Ovary (tissue), 10 donors: Measurements from ENCODE around the gene EPHA5. TPM values are rescaled to one million over a fixed set of nuclear protein-coding genes. Genes with fewer than 3 reads are reported as not detected.

Source experiments
- DNase-seq, 5 donors: peaks; one replicate each; pipeline ENCODE4 v3.0.0-alpha.2; 2019 to 2020
- H3K27ac ChIP-seq, 2 donors: fragments of 200-600 bp; one replicate each; pipeline versions ENCODE4 v1.5.1 to v1.8.0; 2019 to 2022
- H3K27me3 ChIP-seq: fragments of 200-600 bp; one replicate; pipeline ENCODE4 v1.8.0; 2022
- H3K36me3 ChIP-seq: fragments of 200-600 bp; sonication (generic); one replicate; pipeline ENCODE4 v1.5.1; 2019
- H3K4me1 ChIP-seq: one replicate; pipeline ENCODE4 v1.8.1; 2013; ENCODE audit warnings: mild to moderate bottlenecking, moderate library complexity; ENCODE audit not compliant: insufficient read depth
- H3K4me3 ChIP-seq: fragments of 200-600 bp; sonication (generic); one replicate; pipeline ENCODE4 v1.5.1; 2017
- H3K9me3 ChIP-seq, 2 donors: fragments of 200-600 bp in 1 of 2; sonication (generic) in 1 of 2; one replicate each; pipeline versions ENCODE4 v1.5.1 to v1.8.1; 2013 to 2019; ENCODE audit warnings: mild to moderate bottlenecking in 1 of 2, moderate library complexity in 1 of 2
- EP300 ChIP-seq: sonication (generic); formaldehyde crosslinking; IDR thresholded peaks from one replicate; pipeline ENCODE4 v1.6.1; 2017; ENCODE audit warnings: antibody characterized with exemption
- POLR2A ChIP-seq: fragments of 450-650 bp; IDR thresholded peaks from one replicate; pipeline ENCODE4 v1.6.1; 2017; ENCODE audit warnings: antibody characterized with exemption, mild to moderate bottlenecking, moderate library complexity
- WGBS, 3 donors: extraction: QIAGEN DNeasy Blood & Tissue Kit in 1 of 3; methylation state at CpG; one replicate each; pipeline versions ENCODE4 v1.1.5 to v1.1.7; 2013 to 2017; 5-methylcytosine and 5-hydroxymethylcytosine counted together
- intact Hi-C, 4 donors: fragments of 100-400 bp; cut with DNase I; formaldehyde crosslinking; loops; one replicate each; pipeline versions ENCODE4 v1.11.0 to v1.15.1; 2022 to 2023
- long read RNA-seq, 3 donors: library from polyadenylated mRNA in 2 of 3; unstranded in 2 of 3; transcript quantifications; one replicate each; pipeline ENCODE4 v2.0.0 and lab custom pipeline, GENCODE V29; 2021 to 2026
- polyA plus RNA-seq, 2 donors: library from polyadenylated mRNA; stranded (reverse); fragments of 200-250 nt in 1 of 2; fragments of 350-450 nt in 1 of 2; fragmentation: Illumina TruSeq in 1 of 2; extraction: RNeasy Lipid Tissue Mini Kit (QIAGEN cat#74804) in 1 of 2; gene quantifications; one replicate each; pipeline ENCODE4 v1.2.3, GENCODE V29; 2013 to 2014
- total RNA-seq, 7 donors: library from RNA; depleted of rRNA in 2 of 7; stranded (reverse); fragments of >200 nt in 2 of 7; fragmentation: NEBNext Ultra II Directional in 3 of 7; extraction: Animal tissue kit (Norgen Biotek cat#: 25700) in 3 of 7; gene quantifications; one replicate each; pipeline versions ENCODE4 v1.1.0 to v1.2.4, GENCODE V29; 2016 to 2023
- TF ChIP-seq, protein P1 (sequence below), 3 donors: fragments of 450-650 bp in 2 of 3; fragments of 200-600 bp in 1 of 3; IDR thresholded peaks; one replicate each; pipeline versions ENCODE4 v1.5.1 to v1.8.0; 2016 to 2022; ENCODE audit warnings: antibody characterized with exemption in 3 of 3, mild to moderate bottlenecking in 1 of 3
- donor health status: DM: no; HTN: no; CAD: no; lungs with moderate emphysema.
- donor health status: DM: no; HTN: no; CAD: no.
- donor health status: Bipolar disorder and iron deficiency.
- donor health status: DM: yes; HTN: yes; CAD: no.
- donor health status: DM: no; HTN: no; CAD: no.
- donor health status: DM: yes; HTN: yes; CAD: no.

Gene EPHA5
- total RNA-seq (1 to 10 TPM in 5 of 7 donors, under 1 TPM in 2; 0.34 to 5.6 (median 2.0) TPM), polyA plus RNA-seq (under 1 TPM; 0.29 to 0.32 TPM)
- long read RNA-seq, donor 1, partial matches to known transcripts: 1 of 1 reads
- long read RNA-seq, donor 1, other reads (novel, unspliced or antisense): 0 of 1 reads
- long read RNA-seq, donor 2, partial matches to known transcripts: 22 of 22 reads
- long read RNA-seq, donor 2, other reads (novel, unspliced or antisense): 0 of 22 reads
- long read RNA-seq, donor 3: 0 reads

- no peaks in the 10 kb centered on the region for H3K36me3 ChIP-seq
- WGBS, 3 donors: 1% methylated on average over 50 to 51 of the region's 51 CpGs
- H3K27ac ChIP-seq: peak within 1 kb of the TSS; percentile 28 to 66
- no peaks in the 10 kb centered on the region for H3K27me3 ChIP-seq
- intact Hi-C loops: no loop called here
- no peaks in the 10 kb centered on the region for H3K9me3 ChIP-seq
- H3K4me3 ChIP-seq: peak within 1 kb of the TSS; percentile 37
- TF ChIP-seq EP300 (no peak), POLR2A (peak; percentile 66)
- TF ChIP-seq, protein P1, sequence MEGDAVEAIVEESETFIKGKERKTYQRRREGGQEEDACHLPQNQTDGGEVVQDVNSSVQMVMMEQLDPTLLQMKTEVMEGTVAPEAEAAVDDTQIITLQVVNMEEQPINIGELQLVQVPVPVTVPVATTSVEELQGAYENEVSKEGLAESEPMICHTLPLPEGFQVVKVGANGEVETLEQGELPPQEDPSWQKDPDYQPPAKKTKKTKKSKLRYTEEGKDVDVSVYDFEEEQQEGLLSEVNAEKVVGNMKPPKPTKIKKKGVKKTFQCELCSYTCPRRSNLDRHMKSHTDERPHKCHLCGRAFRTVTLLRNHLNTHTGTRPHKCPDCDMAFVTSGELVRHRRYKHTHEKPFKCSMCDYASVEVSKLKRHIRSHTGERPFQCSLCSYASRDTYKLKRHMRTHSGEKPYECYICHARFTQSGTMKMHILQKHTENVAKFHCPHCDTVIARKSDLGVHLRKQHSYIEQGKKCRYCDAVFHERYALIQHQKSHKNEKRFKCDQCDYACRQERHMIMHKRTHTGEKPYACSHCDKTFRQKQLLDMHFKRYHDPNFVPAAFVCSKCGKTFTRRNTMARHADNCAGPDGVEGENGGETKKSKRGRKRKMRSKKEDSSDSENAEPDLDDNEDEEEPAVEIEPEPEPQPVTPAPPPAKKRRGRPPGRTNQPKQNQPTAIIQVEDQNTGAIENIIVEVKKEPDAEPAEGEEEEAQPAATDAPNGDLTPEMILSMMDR (IDR thresholded peaks at IDR 0.05): peak in 1 of 3 donors; percentile 25
- H3K4me1 ChIP-seq: peaks cover 13% of the 10 kb centered on the region
- peak; percentile 74 to 88 (median 79) for DNase-seq
Observed at GRCh38 chr4:65670331-65671031, at the start of gene EPHA5. EPHA5 (minus strand) TSS chr4:65670489; CDS start chr4:65669742, 747 bp downstream.

GRCh38 chr4:65719635-65720034 is 49.3 kb upstream of the EPHA5 start:
- peaks cover 3% of the 10 kb centered on the region for H3K27me3 ChIP-seq
- no peaks in the 10 kb centered on the region for H3K36me3 ChIP-seq
- H3K27ac ChIP-seq: no peak overlapping the region
- TF ChIP-seq POLR2A: no peak
- TF ChIP-seq, protein P1 (IDR thresholded peaks at IDR 0.05): no peak
- 84 to 89% (median 86%) methylated on average over 2 of the region's 2 CpGs for WGBS, 3 donors
- DNase-seq: no peak
- no peak overlapping the region for H3K4me3 ChIP-seq
- H3K4me1 ChIP-seq: no peaks in the 10 kb centered on the region
- intact Hi-C loops: no loop called here
- no peaks in the 10 kb centered on the region for H3K9me3 ChIP-seq

DNA sequence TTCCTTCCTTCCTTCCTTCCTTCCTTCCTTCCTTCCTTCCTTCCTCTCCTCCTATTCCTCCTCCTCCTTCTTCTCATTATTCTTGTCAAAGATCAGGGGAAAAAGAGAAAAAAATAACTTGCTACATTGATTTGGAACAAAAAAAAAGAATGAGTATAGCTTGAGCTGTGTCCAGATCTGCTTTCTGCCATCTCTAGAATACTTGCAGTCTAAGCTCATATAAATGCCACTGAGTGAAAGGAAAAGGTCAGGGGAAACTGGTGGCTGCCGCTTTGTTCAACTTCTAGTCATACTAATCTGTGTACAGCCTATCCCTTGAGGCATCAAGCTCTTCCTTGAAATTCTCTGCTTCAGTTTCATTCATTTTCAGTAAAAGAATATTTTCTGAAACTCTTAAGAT is 28.3 kb upstream of the EPHA5 start:
- WGBS, 3 donors: 95 to 96% (median 95%) methylated on average over 1 of the region's 1 CpG
- no peak for DNase-seq

DNA sequence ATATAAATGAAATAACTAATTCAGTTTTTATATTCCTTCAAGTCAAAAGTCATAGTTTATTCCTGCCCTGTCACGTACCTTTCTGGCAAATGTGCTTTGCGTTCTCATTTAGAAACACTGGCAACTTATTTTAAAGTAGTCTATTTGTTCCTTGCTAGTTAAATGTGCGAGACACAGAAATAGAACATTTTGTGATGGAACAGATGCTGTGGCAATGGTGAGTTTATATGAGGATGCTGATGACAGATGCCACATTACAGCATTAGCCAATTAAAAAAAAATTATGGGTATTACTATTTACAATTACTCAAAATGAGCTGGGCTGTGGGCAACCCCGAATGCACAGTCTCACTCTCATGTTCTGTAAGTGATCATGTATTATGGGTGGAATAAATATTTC is 26.1 kb upstream of the EPHA5 start:
- Histone ChIP-seq H3K27me3 (no peaks in the 10 kb centered on the region), H3K36me3 (no peaks in the 10 kb centered on the region), H3K4me3 (no peak overlapping the region), H3K27ac (no peak overlapping the region), H3K4me1 (no peaks in the 10 kb centered on the region), H3K9me3 (no peaks in the 10 kb centered on the region)
- intact Hi-C loops: no loop called here
- DNase-seq: no peak
- WGBS, 3 donors: 85 to 88% (median 87%) methylated on average over 4 of the region's 4 CpGs
- TF ChIP-seq POLR2A (no peak), EP300 (no peak)
- TF ChIP-seq, protein P1 (IDR thresholded peaks at IDR 0.05): no peak

More for the DNA sequence above, 28.3 kb upstream of the EPHA5 start:
- Histone ChIP-seq H3K36me3 (no peaks in the 10 kb centered on the region), H3K9me3 (no peaks in the 10 kb centered on the region), H3K4me1 (no peaks in the 10 kb centered on the region), H3K27me3 (no peaks in the 10 kb centered on the region), H3K27ac (no peak overlapping the region), H3K4me3 (no peak overlapping the region)
- intact Hi-C loops: no loop called here
- no peak for TF ChIP-seq POLR2A
- TF ChIP-seq, protein P1 (IDR thresholded peaks at IDR 0.05): no peak
- TF ChIP-seq EP300: no peak
